Osteoblast (primary cell): Measurements from ENCODE around the gene TMEM63C. TPM values are rescaled to one million over a fixed set of nuclear protein-coding genes. Genes with fewer than 3 reads are reported as not detected.
A peak's percentile ranks its signal among the peaks of the same experiment; 100 is the strongest.

Experiments
- DNase-seq: peaks from one replicate; pipeline ENCODE4 v3.0.0; 2011; ENCODE audit warnings: low spot score, mixed read lengths; ENCODE audit not compliant: insufficient read length; ENCODE audit errors: missing footprints
- H2AFZ ChIP-seq: 2 replicates; pipeline ENCODE4 v1.6.0; 2011; ENCODE audit warnings: mild to moderate bottlenecking, low read length
- H3K27ac ChIP-seq: 2 replicates; pipeline ENCODE4 v1.5.1; 2011; ENCODE audit warnings: mild to moderate bottlenecking, low read depth, low read length, moderate library complexity
- H3K27me3 ChIP-seq: 2 replicates; pipeline ENCODE4 v1.6.0; 2012; ENCODE audit warnings: mild to moderate bottlenecking, control low read depth, inconsistent platforms, low read length, moderate library complexity; ENCODE audit not compliant: insufficient read depth
- H3K36me3 ChIP-seq: 2 replicates; pipeline ENCODE4 v1.5.1; 2011; ENCODE audit warnings: mild to moderate bottlenecking, low read length, control low read depth, moderate library complexity; ENCODE audit not compliant: insufficient read depth
- H3K4me1 ChIP-seq: 2 replicates; pipeline ENCODE4 v1.5.1; 2011; ENCODE audit warnings: mild to moderate bottlenecking, low read length, control low read depth, moderate library complexity; ENCODE audit not compliant: insufficient read depth
- H3K4me2 ChIP-seq: 2 replicates; pipeline ENCODE4 v1.6.0; 2011; ENCODE audit warnings: mild to moderate bottlenecking, low read length; ENCODE audit not compliant: insufficient read depth
- H3K4me3 ChIP-seq: fragments of 200-600 bp; sonication (generic); 3 replicates; pipeline ENCODE4 v1.5.1; 2012; ENCODE audit warnings: mild to moderate bottlenecking, low read length, inconsistent platforms; ENCODE audit not compliant: insufficient read depth
- H3K79me2 ChIP-seq: 2 replicates; pipeline ENCODE4 v1.6.0; 2012; ENCODE audit warnings: mild to moderate bottlenecking, low read length, control low read depth, inconsistent platforms; ENCODE audit not compliant: insufficient read depth
- H3K9me3 ChIP-seq: 2 replicates; pipeline ENCODE4 v1.5.1; 2011; ENCODE audit warnings: low read depth, low read length, control low read depth
- H4K20me1 ChIP-seq: 2 replicates; pipeline ENCODE4 v1.6.0; 2012; ENCODE audit warnings: mild to moderate bottlenecking, low read length, control low read depth; ENCODE audit not compliant: insufficient read depth
- total RNA-seq: library from RNA; depleted of rRNA; stranded (reverse); fragments of >200 nt; gene quantifications from 2 replicates; pipeline ENCODE4 v1.2.3, GENCODE V29; 2012
- TF ChIP-seq, protein P1 (sequence below): IDR thresholded peaks from 2 replicates; pipeline ENCODE4 v1.5.1; 2011; ENCODE audit warnings: mild to moderate bottlenecking, low read depth, low read length, moderate library complexity; ENCODE audit errors: extremely low read depth

The TMEM63C gene
- total RNA-seq, 1 donor, result 0.72 TPM

GRCh38 chr14:77238356-77238755 lies 56.8 kb downstream of the TMEM63C start:
- TF ChIP-seq, protein P1, sequence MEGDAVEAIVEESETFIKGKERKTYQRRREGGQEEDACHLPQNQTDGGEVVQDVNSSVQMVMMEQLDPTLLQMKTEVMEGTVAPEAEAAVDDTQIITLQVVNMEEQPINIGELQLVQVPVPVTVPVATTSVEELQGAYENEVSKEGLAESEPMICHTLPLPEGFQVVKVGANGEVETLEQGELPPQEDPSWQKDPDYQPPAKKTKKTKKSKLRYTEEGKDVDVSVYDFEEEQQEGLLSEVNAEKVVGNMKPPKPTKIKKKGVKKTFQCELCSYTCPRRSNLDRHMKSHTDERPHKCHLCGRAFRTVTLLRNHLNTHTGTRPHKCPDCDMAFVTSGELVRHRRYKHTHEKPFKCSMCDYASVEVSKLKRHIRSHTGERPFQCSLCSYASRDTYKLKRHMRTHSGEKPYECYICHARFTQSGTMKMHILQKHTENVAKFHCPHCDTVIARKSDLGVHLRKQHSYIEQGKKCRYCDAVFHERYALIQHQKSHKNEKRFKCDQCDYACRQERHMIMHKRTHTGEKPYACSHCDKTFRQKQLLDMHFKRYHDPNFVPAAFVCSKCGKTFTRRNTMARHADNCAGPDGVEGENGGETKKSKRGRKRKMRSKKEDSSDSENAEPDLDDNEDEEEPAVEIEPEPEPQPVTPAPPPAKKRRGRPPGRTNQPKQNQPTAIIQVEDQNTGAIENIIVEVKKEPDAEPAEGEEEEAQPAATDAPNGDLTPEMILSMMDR, result no peak
- no peaks in the 10 kb centered on the region for H3K79me2 ChIP-seq

GRCh38 chr14:77238996-77239395 lies 57.4 kb downstream of the TMEM63C start:
- Histone ChIP-seq H4K20me1 (no peaks in the 10 kb centered on the region), H3K4me3 (no peak overlapping the region), H3K27ac (no peak overlapping the region), H3K27me3 (no peaks in the 10 kb centered on the region), H3K4me1 (no peaks in the 10 kb centered on the region), H3K4me2 (no peak overlapping the region), H2AFZ (no peak overlapping the region), H3K79me2 (no peaks in the 10 kb centered on the region), H3K36me3 (no peaks in the 10 kb centered on the region), H3K9me3 (no peaks in the 10 kb centered on the region)
- DNase-seq, result no peak
- TF ChIP-seq, protein P1, result no peak

More at GRCh38 chr14:77238356-77238755, 56.8 kb downstream of the TMEM63C start:
- H3K4me1 ChIP-seq, result no peaks in the 10 kb centered on the region
- H3K4me3 ChIP-seq, result no peak overlapping the region
- no peaks in the 10 kb centered on the region for H3K36me3 ChIP-seq
- no peak overlapping the region for H3K4me2 ChIP-seq
- H3K9me3 ChIP-seq, result no peaks in the 10 kb centered on the region
- H2AFZ ChIP-seq, result no peak overlapping the region
- H3K27me3 ChIP-seq, result no peaks in the 10 kb centered on the region
- DNase-seq, result no peak
- no peaks in the 10 kb centered on the region for H4K20me1 ChIP-seq
- no peak overlapping the region for H3K27ac ChIP-seq

GRCh38 chr14:77239412-77239811 lies 57.8 kb downstream of the TMEM63C start:
- no peaks in the 10 kb centered on the region for H3K36me3 ChIP-seq
- no peak overlapping the region for H2AFZ ChIP-seq
- no peak overlapping the region for H3K4me2 ChIP-seq
- H3K79me2 ChIP-seq, result no peaks in the 10 kb centered on the region
- no peak overlapping the region for H3K4me3 ChIP-seq
- no peaks in the 10 kb centered on the region for H4K20me1 ChIP-seq
- no peaks in the 10 kb centered on the region for H3K9me3 ChIP-seq
- no peaks in the 10 kb centered on the region for H3K27me3 ChIP-seq
- TF ChIP-seq, protein P1, result no peak
- H3K27ac ChIP-seq, result no peak overlapping the region
- no peaks in the 10 kb centered on the region for H3K4me1 ChIP-seq
- DNase-seq, result peak; percentile 49

- H3K36me3 ChIP-seq, result no peaks in the 10 kb centered on the region
- H3K79me2 ChIP-seq, result no peaks in the 10 kb centered on the region
- DNase-seq, result peak; percentile 19
- no peak overlapping the region for H3K4me3 ChIP-seq
- H3K4me1 ChIP-seq, result no peaks in the 10 kb centered on the region
- H3K27me3 ChIP-seq, result no peaks in the 10 kb centered on the region
- TF ChIP-seq, protein P1, result no peak
- no peak overlapping the region for H2AFZ ChIP-seq
- no peaks in the 10 kb centered on the region for H4K20me1 ChIP-seq
- H3K4me2 ChIP-seq, result no peak overlapping the region
- no peaks in the 10 kb centered on the region for H3K9me3 ChIP-seq
- H3K27ac ChIP-seq, result no peak overlapping the region
Observed at GRCh38 chr14:77240336-77240915, 58.8 kb downstream of the TMEM63C start.
